K562 (cell line): ENCODE measurements around the gene NOL11. TPM values are rescaled to one million over a fixed set of nuclear protein-coding genes. Genes with fewer than 3 reads are reported as not detected.
A peak's percentile ranks its signal among the peaks of the same experiment; 100 is the strongest.

Experiments used
- ATAC-seq: fragments of 200-7000 bp; cut with Tn5 transposase; 3 replicates; pipeline ENCODE4 v1.9.1; 2020; ENCODE audit warnings: moderate library complexity
- BruUV-seq: library from RNA; stranded (reverse); fragments of 400-500 nt; replicated peaks from 2 replicates; lab custom pipeline; 2021; lab: Mats Ljungman, UMichigan
- CTCF ChIA-PET: fragments of 300-600 bp; formaldehyde crosslinking; extraction: SDS; loops from one replicate; lab custom pipeline; 2021; ENCODE audit warnings: low intra/inter-chr PET ratio; lab: Yijun Ruan, JAX
- POLR2A ChIA-PET: fragments of 300-600, 350-650 bp; sonication (Branson Sonifier 250); formaldehyde crosslinking; extraction: SDS; loops from one replicate; lab custom pipeline; 2021; ENCODE audit warnings: antibody characterized with exemption, inconsistent platforms; lab: Yijun Ruan, JAX
- DNase-seq, 4 experiments: peaks; one replicate each; pipeline versions ENCODE4 v3.0.0 to v3.0.0-alpha.2; 2011 to 2018; ENCODE audit warnings: low spot score in 3 of 4, mixed read lengths in 3 of 4; ENCODE audit errors: extremely low read depth in 1 of 4
- FAIRE-seq: peaks from 2 replicates; lab custom pipeline; 2011; peaks lifted over from hg19 to GRCh38; lab: Jason Lieb, UNC
- H2AFZ ChIP-seq: 2 replicates; pipeline ENCODE4 v1.6.0; 2011; ENCODE audit warnings: low read depth, low read length, control low read depth, inconsistent platforms
- H3K27ac ChIP-seq: fragments of 200-600 bp; 3 replicates; pipeline ENCODE4 v1.8.0; 2011; ENCODE audit warnings: low read depth, mild to moderate bottlenecking, control low read depth, inconsistent platforms, low read length, moderate library complexity, mixed read lengths; ENCODE audit errors: extremely low read depth
- H3K27me3 ChIP-seq, 2 experiments: fragments of 300-600 bp in 1 of 2; 2 replicates in 1 of 2; 3 replicates in 1 of 2; pipeline versions ENCODE4 v1.6.0 to v1.8.0; 2011; ENCODE audit warnings: inconsistent platforms in 2 of 2, low read length in 2 of 2, mild to moderate bottlenecking in 1 of 2, mixed read lengths in 1 of 2, moderate library complexity in 1 of 2; ENCODE audit not compliant: control insufficient read depth in 2 of 2, insufficient read depth in 2 of 2
- H3K36me3 ChIP-seq: fragments of 300-600 bp; 3 replicates; pipeline ENCODE4 v1.8.0; 2011; ENCODE audit warnings: mild to moderate bottlenecking, low read length, inconsistent platforms; ENCODE audit not compliant: control insufficient read depth, insufficient read depth
- H3K4me1 ChIP-seq, 2 experiments: fragments of 200-600 bp in 1 of 2; replicated peaks in 1 of 2; 2 replicates in 1 of 2; 3 replicates in 1 of 2; pipeline versions ENCODE4 v1.5.1 to v1.8.0; 2011; ENCODE audit warnings: inconsistent platforms in 2 of 2, low read length in 2 of 2, mild to moderate bottlenecking in 1 of 2, mixed read lengths in 1 of 2, moderate library complexity in 1 of 2; ENCODE audit not compliant: control insufficient read depth in 2 of 2, insufficient read depth in 2 of 2
- H3K4me2 ChIP-seq: 2 replicates; pipeline ENCODE4 v1.6.1; 2011; ENCODE audit warnings: low read length, control low read depth, inconsistent platforms, mixed read lengths; ENCODE audit not compliant: insufficient read depth
- H3K4me3 ChIP-seq: fragments of 200-600 bp; sonication (generic), shearing (Covaris generic); 2 replicates; pipeline ENCODE4 v1.5.1; 2016; ENCODE audit warnings: control low read depth, inconsistent platforms
- H3K79me2 ChIP-seq: fragments of 200-600 bp; 3 replicates; pipeline ENCODE4 v1.8.0; 2011; ENCODE audit warnings: low read length, inconsistent platforms; ENCODE audit not compliant: control insufficient read depth, insufficient read depth
- H3K9ac ChIP-seq, 2 experiments: 2 replicates each; pipeline versions ENCODE4 v1.6.0 to v1.6.1; 2011; ENCODE audit warnings: low read depth in 2 of 2, low read length in 2 of 2, control low read depth in 1 of 2, inconsistent platforms in 1 of 2, mild to moderate bottlenecking in 1 of 2, mixed read lengths in 1 of 2; ENCODE audit not compliant: insufficient read depth in 1 of 2
- H3K9me1 ChIP-seq: one replicate; pipeline ENCODE4 v1.6.0; 2011; ENCODE audit warnings: inconsistent platforms, mild to moderate bottlenecking, low read length, moderate library complexity; ENCODE audit not compliant: control insufficient read depth, insufficient read depth
- H3K9me3 ChIP-seq: replicated peaks from 2 replicates; pipeline ENCODE4 v1.5.1; 2011; ENCODE audit warnings: low read depth, low read length, inconsistent platforms; ENCODE audit not compliant: control insufficient read depth, insufficient read depth
- H4K20me1 ChIP-seq: replicated peaks from 2 replicates; pipeline ENCODE4 v1.6.1; 2011; ENCODE audit warnings: low read length, inconsistent platforms, mixed read lengths; ENCODE audit not compliant: control insufficient read depth, insufficient read depth
- ATF6 ChIP-seq: sonication (generic); formaldehyde crosslinking; IDR thresholded peaks from 2 replicates; pipeline ENCODE4 v1.4.0; 2020; ENCODE audit warnings: mild to moderate bottlenecking, missing genetic modification reagents
- CBFA2T2 ChIP-seq: fragments of 450-650 bp; conservative IDR thresholded peaks from 2 replicates; pipeline ENCODE4 v1.6.1; 2017; ENCODE audit warnings: mild to moderate bottlenecking
- EGR1 ChIP-seq: fragments of 450-650 bp; conservative IDR thresholded peaks from 2 replicates; pipeline ENCODE4 v1.6.1; 2017; ENCODE audit warnings: mild to moderate bottlenecking
- TARDBP ChIP-seq: fragments of 450-650 bp; IDR thresholded peaks from 2 replicates; pipeline ENCODE4 v1.6.1; 2016
- ZBTB12 ChIP-seq: fragments of 250-450 bp; sonication (Bioruptor Pico); IDR thresholded peaks from 2 replicates; pipeline ENCODE4 v1.4.0; 2020
- ZNF384 ChIP-seq: IDR thresholded peaks from 2 replicates; pipeline ENCODE4 v1.6.1; 2012; ENCODE audit warnings: low read depth, low read length, improper control_type of control experiment
- ZNF696 ChIP-seq: fragments of 250-450 bp; sonication (Bioruptor Pico); conservative IDR thresholded peaks from 2 replicates; pipeline ENCODE4 v1.4.0; 2020; ENCODE audit warnings: mild to moderate bottlenecking, moderate library complexity
- WGBS: fragments of 100-300 bp; shearing (Covaris generic); methylation state at CpG from one replicate; pipeline ENCODE4 v1.1.6; 2016; ENCODE audit warnings: low coverage, mixed read lengths; ENCODE audit not compliant: insufficient coverage; ENCODE audit errors: missing lambda C conversion rate; 5-methylcytosine and 5-hydroxymethylcytosine counted together
- in situ Hi-C: fragments of 300-500 bp; cut with MboI; formaldehyde crosslinking; loops from 4 replicates; pipeline ENCODE4 v1.15.0; 2018; ENCODE audit warnings: inconsistent platforms, mixed read lengths
- intact Hi-C: fragments of 100-400 bp; cut with micrococcal nuclease; formaldehyde crosslinking; loops from 2 replicates; pipeline ENCODE4 v1.14.2; 2022
- polyA plus RNA-seq, 8 experiments: library from polyadenylated mRNA; depleted of rRNA in 4 of 8; stranded (reverse) in 5 of 8; unstranded in 3 of 8; fragments of >200 nt; fragmentation: Nextera tagmentation in 2 of 8; fragmentation: Illumina TruSeq in 1 of 8; extraction: Ambion mirVana in 2 of 8; extraction: Trizol in 1 of 8; gene quantifications; 2 replicates each; pipeline versions ENCODE4 v1.2.1 to v1.2.3, GENCODE V29; 2011 to 2014; ENCODE audit warnings: inconsistent platforms in 1 of 8, missing spikeins in 1 of 8
- total RNA-seq, 7 experiments: library from RNA; depleted of rRNA in 6 of 7; stranded (reverse); fragments of >200 nt in 6 of 7; fragmentation: Illumina TruSeq in 2 of 7; extraction: Trizol in 2 of 7; gene quantifications; 2 replicates each; pipeline versions ENCODE4 v1.2.1 to v1.2.3, GENCODE V29; 2011 to 2021; ENCODE audit warnings: low replicate concordance in 1 of 7

NOL11 gene
- total and polyA plus RNA-seq, 9 of the 15 experiments (the other 6 are each of a cell fraction or from before 2014, with no cell fraction given), result 61.1 to 175 (median 121) TPM

- no peaks in the 10 kb centered on the region; the same call in 1 of the 2 replicates for H4K20me1 ChIP-seq
- DNase-seq (peak in 2 of 4 experiments; percentile 11 to 24), FAIRE-seq (no peak), ATAC-seq (no peak)
- no peaks in the 10 kb centered on the region for H3K27me3 ChIP-seq
- no peaks in the 10 kb centered on the region for H3K9me1 ChIP-seq
- no peak overlapping the region for H3K4me3 ChIP-seq
- peak overlapping the region in 1 of 2 experiments; percentile 93; a peak in 2 of 4 replicates for H3K9ac ChIP-seq
- in situ Hi-C loops, result no loop called here
- peak overlapping the region; percentile 85 for H2AFZ ChIP-seq
- 0 out of 5 replicates have a peak, but pooled peaks cover 0 to 5% of the 10 kb centered on the region in 2 experiments for H3K4me1 ChIP-seq
- CTCF ChIA-PET, result no interaction called here
- peaks cover 20% of the 10 kb centered on the region for H3K36me3 ChIP-seq
- peaks cover 4% of the 10 kb centered on the region; the same call in 1 of the 2 replicates for H3K9me3 ChIP-seq
- TF ChIP-seq EGR1 (peak; percentile 86), CBFA2T2 (no peak), TARDBP (no peak), ZBTB12 (CRISPR knock-in tag) (no peak), ATF6 (CRISPR knock-in tag) (no peak), ZNF384 (peak; percentile 54), ZNF696 (CRISPR knock-in tag) (no peak)
- 78% methylated on average over 6 of the region's 6 CpGs for WGBS
- H3K27ac ChIP-seq, result no peak overlapping the region; the same call in 2 of the 3 replicates
- no TSS peak for BruUV-seq
- POLR2A ChIA-PET, result interaction anchor here (1.2 to 2.8 kb wide), 2 partner anchors 9 to 11 kb away, joined by 4 to 15 read pairs; no protein-coding TSS in a partner anchor
- peaks cover 42% of the 10 kb centered on the region for H3K79me2 ChIP-seq
- peak overlapping the region; percentile 78 for H3K4me2 ChIP-seq
- intact Hi-C loops, result no loop called here
Observed at GRCh38 chr17:67716405-67716798, 1.3 kb upstream of the NOL11 start.
